ENCODE data around the gene HOXD3. TPM values are rescaled to one million over a fixed set of nuclear protein-coding genes. Genes with fewer than 3 reads are reported as not detected.

The HOXD3 gene
- total RNA-seq, 1 experiment from 2014 or later = 0.70 TPM

- no peak for DNase-seq (ENCODE audit: low spot score)
These were observed 6.0 kb downstream of the HOXD3 start for GRCh38 chr2:176162911-176163671.

GRCh38 chr2:176163672-176164056 lies 6.6 kb downstream of the HOXD3 start:
- no peak for DNase-seq (ENCODE audit: low spot score)

GRCh38 chr2:176164201-176164600 lies 7.1 kb downstream of the HOXD3 start:
- no peak for DNase-seq (ENCODE audit: low spot score)

- no peak for DNase-seq (ENCODE audit: low spot score)
These were observed 7.7 kb downstream of the HOXD3 start for GRCh38 chr2:176164611-176165369.

GRCh38 chr2:176165370-176166050 lies 8.4 kb downstream of the HOXD3 start:
- no peak for DNase-seq (ENCODE audit: low spot score)

GRCh38 chr2:176166272-176166671 lies 9.2 kb downstream of the HOXD3 start:
- no peak for DNase-seq (ENCODE audit: low spot score)

- DNase-seq (ENCODE audit: low spot score) = no peak
These were observed 10.3 kb downstream of the HOXD3 start for GRCh38 chr2:176167398-176167797.

- no peak for DNase-seq (ENCODE audit: low spot score)
These were observed 12.1 kb downstream of the HOXD3 start for GRCh38 chr2:176169181-176169580.

GRCh38 chr2:176169711-176170110 lies 12.6 kb downstream of the HOXD3 start:
- DNase-seq (ENCODE audit: low spot score) = no peak

GRCh38 chr2:176170602-176171305 lies 13.6 kb downstream of the HOXD3 start:
- no peak for DNase-seq (ENCODE audit: low spot score)

GRCh38 chr2:176171351-176172006 lies 14.4 kb downstream of the HOXD3 start:
- no peak for DNase-seq (ENCODE audit: low spot score)

- no peak for DNase-seq (ENCODE audit: low spot score)
These were observed 15.1 kb downstream of the HOXD3 start for GRCh38 chr2:176172007-176172894.

- no peak for DNase-seq (ENCODE audit: low spot score)
These were observed 15.9 kb downstream of the HOXD3 start for GRCh38 chr2:176172895-176173566.

- no peak for DNase-seq (ENCODE audit: low spot score)
These were observed 16.7 kb downstream of the HOXD3 start for GRCh38 chr2:176173567-176174381.

- no peak for DNase-seq (ENCODE audit: low spot score)
These were observed 17.3 kb downstream of the HOXD3 start for GRCh38 chr2:176174382-176174823.

GRCh38 chr2:176174824-176175708 lies 18.0 kb downstream of the HOXD3 start:
- DNase-seq (ENCODE audit: low spot score) = no peak

- no peak for DNase-seq (ENCODE audit: low spot score)
These were observed 18.9 kb downstream of the HOXD3 start for GRCh38 chr2:176175709-176176607.

Data from H4 (cell line).